Endometrium (tissue), 2 donors: ENCODE results near the gene AXL.
"Not testable (repeated sequence)": the region's sequence is repeated elsewhere in the genome, so short reads cannot be mapped to it uniquely, and the experiment has no call there.

ENCODE experiments used
- FAIRE-seq: peaks from 2 replicates; lab custom pipeline; 2012; peaks lifted over from hg19 to GRCh38; lab: Jason Lieb, UNC
- donor health status: control.
- donor health status: control.

AXL gene

DNA sequence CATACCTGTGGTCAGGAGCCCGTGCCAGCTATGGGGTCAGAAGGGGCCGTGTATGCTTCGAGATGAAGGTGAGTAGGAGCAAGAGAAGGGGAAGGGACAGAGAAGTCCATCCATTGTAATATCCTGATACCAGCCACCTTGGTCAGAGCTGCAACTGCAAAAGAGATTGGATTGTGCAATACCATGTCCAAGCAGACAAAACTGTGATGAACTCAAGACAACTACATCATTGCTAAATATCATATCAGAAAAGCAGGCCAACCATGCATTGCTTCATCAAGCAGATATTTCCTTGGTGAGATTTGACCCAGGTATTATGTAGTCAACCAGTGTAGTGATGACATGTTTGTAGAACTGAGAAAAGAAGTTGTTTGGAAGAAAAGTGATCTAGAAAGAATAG, 57.2 kb downstream of the AXL start:
- no peak for FAIRE-seq

DNA sequence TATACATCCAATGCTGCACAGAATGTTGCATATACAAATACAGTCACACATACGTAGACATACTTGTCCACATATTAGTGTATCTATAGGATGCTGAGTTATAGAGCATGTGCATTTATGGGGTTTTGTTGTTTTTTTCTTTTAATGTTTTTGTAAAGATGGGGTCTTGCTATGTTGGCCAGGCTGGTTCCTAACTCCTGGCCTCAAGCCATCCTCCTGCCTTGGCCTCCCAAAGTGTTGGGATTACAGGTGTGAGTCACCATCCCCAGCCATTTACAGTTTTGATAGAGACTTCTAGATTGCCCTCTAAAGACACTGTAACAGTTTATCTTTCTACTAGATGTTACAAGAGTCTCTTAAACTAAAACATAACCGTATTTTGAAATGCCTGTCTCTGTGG, 59.5 kb downstream of the AXL start:
- FAIRE-seq = no peak

DNA sequence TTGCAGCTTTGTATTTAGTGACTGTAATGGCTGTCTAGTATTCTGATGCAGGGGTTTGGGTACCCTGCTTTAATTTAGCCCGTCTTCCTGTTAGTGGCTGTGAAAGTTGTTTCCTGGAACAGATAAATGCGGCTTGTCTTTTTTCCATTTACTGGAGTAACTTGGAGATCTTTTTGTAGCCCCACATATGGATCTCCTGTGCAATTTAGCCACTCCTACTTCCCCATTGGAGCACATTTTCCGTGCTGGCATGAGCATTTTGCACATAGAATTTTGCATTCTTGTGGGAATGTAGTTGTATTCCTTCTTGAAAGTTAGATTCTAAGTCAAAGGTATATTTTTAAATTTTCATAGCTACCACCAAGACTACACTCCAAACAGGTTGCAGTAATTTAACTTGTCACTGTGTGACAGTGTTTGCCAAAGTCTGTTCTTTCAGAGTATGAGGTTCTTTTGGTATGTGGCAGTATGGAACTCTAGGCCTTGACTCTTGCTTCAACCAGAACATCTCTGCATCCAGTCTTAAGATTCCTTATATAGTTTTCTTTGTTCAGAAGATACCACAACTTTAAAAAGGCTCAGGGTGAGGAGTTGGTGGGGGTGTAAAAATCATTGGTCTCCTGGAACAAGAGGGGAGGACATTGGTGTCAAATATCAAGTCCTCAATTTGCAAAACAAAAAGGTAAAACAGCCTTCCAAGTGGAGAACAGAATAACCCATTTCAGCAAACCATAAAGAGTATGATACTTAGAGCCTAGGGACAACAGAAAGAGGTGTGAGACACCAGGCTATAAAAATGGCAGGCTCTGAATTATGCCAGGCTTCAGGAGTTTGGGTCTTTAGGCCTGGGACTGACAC, 69.9 kb downstream of the AXL start:
- FAIRE-seq = no peak

DNA sequence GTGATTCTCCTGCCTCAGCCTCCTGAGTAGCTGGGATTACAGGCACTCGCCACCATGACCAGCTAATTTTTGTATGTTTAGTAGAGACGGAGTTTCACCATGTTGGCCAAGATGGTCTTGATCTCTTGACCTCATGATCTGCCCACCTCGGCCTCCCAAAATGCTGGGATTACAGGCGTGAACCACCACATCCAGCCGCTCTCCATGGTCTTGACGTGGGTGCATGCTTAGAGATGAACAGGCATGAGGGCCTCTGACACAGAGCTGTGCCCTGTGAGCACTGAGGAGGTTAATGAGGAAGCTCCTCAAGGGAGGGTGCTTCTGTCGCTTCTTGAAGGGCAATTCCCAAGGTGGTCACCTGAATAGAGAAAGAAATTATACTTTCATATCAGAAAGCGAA, 70.8 kb downstream of the AXL start:
- FAIRE-seq = not testable (repeated sequence)

DNA sequence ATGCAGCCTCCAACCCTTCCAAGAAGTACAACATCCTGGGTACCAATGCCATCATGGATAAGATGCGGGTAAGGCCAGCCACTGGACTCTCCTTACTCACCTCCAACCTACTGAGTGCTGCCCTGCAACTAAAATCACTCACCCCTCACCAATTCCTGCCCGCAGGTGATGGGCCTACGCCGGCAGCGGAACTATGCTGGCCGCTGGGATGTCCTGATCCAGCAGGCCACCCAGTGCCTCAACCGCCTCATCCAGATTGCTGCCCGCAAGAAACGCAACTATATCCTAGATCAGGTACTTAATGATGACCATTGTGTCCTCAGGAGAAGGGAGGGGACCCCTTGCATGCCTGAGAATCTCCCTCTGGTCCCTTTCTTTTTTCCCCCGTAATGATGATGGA, 75.4 kb downstream of the AXL start:
- no peak for FAIRE-seq

DNA sequence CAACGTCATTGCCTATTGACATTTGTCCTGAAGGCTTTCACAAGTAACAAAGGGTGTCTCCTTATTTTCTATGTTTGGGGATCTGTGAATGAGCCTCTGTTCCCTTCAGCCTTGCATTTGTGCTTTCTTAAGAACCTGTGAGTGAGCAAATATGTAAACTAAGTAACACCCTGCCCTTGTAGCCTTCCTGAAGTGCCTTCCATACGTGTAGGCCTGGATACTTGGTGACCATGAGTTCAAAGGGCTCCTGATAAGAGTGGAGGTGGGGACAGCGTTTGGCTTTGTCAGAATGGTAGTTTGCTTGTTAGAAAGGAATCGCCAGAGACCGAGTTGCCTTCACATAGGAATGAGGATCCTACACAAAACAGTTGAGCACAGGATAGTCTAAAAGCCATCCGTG, 76.5 kb downstream of the AXL start:
- FAIRE-seq = no peak

DNA sequence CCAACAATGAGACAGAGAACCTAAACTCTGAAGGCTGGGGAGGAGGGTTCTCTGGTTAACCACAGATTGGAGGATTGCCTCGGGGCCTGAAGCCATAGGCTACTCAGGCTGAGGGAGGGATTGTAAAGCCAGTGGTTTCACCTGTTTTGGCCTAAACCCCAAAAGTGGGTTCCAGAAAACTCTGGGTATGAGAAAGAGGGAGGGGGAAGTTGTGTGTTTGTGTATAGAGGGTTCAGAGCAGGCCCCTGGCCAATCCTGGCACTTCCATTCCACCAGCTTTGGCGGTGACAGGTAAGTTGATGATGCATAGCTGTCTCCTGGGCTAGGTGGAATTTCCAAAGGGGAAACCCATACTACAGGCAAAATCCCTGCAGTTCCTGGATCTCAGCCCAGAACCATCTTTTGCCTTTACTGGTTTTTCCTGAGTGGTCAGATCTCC, 77.4 kb downstream of the AXL start:
- no peak for FAIRE-seq

DNA sequence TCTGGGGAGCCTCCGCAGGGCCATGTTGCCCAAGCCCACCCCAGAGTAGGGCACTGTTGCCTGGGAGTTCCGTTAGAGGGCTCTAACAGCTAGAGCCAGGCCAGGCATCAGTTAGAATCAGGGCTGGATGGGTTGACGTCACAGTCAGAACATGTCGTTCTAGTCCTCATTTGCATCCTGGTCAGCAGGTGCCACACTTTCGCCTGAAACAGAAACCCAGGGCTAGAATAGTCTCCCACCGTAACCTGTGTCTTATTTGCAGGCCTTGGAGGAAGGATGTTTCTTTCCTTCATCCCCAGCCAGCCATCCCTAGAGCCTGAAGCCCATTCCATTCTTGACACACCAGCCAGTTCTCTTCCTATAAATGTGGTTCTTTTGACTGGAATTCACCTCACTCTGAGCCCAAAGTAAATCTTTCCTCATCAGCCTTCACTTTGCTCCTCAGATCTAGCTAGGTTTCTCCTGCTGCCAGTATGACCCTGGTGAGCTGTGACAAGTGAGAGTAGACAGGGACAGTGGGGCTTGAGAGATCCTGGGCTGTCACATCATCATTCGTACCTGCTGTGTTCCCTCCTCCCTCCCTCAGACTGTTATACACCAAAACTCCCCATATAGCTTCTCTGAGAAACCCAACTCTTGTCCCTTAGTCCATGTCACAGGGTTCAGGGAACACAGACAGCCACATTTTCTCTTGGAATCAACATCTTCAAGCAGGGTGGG, 78.8 kb downstream of the AXL start:
- FAIRE-seq = no peak

DNA sequence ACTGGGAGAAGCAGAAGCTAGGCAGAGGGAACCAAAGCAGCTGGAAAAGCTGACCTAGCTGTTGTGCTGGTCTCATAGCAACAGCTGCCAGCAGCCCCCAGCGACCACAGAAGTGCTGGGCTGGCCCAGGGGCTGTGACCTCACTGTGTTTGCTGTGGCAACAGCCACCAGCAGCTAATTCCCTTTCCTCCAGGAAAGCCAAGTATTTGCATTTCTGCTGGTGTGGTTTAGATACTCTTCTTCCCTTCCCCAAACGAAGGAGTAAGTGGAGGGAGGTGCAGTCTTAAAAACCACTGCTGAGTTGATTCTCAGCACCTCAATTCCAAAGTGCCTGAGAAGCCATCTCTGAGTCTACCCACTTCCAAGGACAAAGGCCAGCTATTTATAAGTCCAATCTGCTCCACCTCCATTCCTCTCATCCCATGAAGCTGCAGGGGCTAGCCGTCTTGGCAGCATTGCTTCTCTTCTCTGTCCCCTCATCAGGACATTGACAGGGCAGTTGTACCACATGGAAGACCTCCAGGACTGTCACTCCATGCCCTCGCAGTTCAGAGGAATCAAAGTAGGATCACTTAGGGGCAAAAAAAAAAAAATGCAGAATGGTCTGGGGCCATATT, 79.4 kb downstream of the AXL start:
- FAIRE-seq = no peak

DNA sequence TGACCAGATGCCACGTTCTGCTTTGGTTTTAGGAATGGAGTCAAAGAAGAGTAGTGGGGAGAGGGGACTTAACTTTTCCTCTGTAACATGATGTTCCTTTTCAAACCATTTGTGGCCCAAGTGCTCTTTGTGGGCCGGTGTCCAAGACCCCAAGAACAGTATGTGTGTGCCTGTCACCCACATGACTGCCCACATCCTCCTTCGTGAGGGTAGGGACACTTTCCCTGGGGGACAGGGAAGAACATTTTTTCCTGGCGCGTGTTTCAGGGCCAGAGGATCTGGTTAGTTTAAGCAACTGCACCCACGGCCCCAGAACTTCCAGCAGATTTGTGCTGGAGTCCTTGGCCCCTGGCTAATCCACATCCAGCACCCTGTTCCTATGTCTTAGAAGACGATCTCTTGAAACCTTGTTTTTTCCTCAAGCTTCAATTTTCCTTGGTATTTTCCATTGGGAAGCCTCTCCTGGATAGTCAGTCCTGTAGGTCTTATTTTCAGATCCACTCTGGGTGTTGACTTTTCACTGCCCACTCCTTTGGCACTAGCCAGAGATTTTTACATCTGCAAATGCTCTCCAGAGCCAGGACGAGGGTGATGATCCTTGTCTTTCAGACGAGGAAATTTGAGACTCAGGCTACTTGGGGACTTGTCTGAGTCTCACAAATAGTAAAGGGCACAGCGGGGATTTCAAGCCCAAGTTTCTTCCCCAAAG, 80.2 kb downstream of the AXL start:
- no peak for FAIRE-seq

DNA sequence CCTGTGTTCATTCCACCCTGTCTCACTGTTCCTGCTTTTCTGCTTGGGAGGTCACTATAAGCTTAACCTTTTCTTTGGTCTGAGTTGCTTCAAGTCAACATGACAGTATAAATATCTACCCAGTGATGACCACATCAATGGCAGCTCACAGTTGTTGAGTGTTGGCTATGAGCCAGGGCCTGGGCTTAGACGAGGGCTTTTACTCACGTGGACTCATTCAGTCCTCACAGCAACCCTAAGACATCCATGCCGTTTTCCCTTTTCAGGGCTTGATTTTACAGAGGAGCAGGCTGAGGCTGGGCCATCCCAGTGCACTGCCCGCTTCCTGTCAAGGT, 80.7 kb downstream of the AXL start:
- FAIRE-seq = no peak

DNA sequence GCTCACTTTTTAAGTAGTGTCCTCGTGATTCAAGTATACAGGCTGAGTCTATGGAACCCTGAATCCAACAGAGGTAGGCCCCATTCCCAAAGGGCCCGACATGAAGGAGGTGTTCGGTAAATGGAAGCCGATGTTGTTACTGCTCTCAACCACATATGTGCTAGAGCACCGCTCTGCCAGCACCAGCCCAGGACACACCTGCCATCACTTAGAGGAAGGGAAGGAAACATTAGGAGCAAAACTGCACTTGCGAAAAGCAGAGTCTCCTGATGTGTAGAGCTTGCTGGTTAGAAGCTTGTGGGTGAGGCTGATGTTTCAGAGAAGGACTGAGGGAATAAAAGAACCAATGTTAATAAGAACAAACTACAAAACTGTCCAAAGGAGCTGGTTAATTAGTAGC, 81.5 kb downstream of the AXL start:
- no peak for FAIRE-seq

DNA sequence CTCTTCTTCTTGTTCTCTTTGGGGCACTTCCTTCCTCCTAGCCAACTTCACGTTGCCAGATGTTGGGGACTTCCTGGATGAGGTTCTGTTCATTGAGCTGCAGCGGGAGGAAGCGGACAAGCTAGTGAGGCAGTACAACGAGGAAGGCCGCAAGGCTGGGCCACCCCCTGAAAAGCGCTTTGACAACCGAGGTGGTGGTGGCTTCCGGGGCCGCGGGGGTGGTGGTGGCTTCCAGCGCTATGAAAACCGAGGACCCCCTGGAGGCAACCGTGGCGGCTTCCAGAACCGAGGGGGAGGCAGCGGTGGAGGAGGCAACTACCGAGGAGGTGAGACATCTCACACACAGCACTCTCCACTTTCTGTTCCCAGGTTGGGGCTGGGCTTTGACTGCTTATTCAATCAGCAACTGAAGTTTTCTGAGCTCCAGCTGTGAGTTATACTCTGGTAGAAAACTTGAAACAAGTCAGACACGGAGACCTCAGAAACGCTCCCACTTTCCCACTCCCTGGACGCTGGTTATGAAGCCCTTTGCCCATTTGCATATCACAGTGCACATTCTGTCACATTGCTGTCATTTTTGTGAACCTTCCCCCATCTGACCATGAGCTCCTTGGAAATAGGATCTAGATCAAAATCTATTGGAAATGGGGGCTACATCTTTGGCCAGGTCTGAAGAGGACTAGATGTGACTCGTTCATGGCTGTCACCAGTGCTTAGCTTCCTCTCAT, 83.8 kb downstream of the AXL start:
- FAIRE-seq = no peak

DNA sequence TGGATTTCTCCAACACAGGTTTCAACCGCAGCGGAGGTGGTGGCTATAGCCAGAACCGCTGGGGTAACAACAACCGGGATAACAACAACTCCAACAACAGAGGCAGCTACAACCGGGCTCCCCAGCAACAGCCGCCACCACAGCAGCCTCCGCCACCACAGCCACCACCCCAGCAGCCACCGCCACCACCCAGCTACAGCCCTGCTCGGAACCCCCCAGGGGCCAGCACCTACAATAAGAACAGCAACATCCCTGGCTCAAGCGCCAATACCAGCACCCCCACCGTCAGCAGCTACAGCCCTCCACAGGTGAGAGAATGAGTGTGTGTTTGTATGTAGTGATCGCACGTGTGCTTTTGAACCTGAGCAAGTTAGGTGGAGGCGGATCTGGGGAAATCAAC, 84.9 kb downstream of the AXL start:
- no peak for FAIRE-seq

DNA sequence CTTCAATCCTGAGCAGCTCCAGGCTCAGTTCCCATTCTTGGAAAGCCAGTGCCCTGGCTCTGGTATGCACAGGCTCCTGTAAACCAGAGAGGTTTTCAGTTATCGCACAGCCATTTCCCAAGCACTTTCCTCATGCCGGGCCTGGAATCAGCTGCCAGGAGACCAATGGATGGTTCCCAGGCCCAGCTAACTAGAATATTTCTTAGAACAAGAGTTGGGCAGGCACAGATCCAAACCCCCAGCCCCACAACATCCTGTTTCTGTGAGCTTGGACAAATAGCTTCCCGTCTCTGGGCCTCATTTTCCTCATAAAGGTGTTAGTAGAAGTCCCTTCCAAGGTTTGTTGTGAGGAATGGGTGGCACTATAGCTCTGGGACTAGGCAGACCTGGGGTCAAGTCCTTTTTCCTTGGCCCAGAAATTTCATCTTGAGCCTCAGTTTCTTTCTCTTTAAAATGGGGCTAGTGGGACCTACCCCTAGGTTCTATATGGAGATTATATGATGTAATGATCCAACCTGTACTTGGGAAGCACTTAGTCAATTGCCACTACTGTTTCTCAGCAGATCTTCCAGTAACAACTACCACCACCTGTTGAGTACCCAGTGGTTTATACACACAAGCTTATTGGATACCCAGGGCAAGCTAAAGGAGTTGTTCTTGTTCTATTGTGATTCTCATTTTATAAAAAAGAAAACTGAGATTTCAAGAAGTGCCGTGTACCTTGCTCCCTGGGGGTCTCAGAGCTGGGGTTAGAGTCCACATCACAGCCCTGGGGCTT, 85.9 kb downstream of the AXL start:
- FAIRE-seq = no peak

DNA sequence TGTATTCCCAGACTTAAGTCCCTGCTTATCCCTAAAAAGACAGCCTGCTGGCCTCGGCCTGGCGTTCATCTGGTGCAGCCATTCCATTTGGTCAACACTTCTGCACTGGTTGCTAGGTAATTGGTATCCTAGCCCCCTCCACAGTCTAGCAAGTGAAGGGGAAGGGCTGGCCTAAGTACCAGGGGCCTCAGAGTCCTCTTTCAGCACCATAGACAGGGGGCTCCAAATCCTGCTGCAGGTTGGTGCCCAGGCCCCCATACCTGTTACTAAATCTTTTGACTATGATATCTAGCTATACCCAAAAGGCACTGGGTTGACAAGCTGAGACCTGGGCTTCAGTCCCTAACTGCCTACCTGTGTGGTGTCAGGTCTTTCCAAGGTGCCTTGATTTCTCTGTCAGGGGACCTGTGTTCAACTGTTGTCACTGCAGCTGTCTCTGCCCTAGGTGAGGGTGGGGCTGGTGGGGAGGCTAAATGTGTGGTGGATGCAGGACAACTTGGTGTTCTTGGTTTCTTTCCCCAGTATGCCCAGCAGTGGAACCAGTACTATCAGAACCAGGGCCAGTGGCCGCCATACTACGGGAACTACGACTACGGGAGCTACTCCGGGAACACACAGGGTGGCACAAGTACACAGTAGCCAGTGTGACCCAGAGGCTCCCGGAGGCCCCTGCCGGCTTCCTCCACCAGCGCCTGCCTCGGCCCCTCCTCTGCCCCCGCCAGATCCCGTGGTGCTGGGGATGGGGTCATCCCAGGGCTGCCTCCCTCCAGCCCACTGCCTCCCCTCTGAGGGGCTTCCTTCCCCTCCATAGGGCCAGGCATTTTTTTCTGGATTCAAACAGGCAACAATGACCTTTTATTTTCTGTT, 87.1 kb downstream of the AXL start:
- no peak for FAIRE-seq

DNA sequence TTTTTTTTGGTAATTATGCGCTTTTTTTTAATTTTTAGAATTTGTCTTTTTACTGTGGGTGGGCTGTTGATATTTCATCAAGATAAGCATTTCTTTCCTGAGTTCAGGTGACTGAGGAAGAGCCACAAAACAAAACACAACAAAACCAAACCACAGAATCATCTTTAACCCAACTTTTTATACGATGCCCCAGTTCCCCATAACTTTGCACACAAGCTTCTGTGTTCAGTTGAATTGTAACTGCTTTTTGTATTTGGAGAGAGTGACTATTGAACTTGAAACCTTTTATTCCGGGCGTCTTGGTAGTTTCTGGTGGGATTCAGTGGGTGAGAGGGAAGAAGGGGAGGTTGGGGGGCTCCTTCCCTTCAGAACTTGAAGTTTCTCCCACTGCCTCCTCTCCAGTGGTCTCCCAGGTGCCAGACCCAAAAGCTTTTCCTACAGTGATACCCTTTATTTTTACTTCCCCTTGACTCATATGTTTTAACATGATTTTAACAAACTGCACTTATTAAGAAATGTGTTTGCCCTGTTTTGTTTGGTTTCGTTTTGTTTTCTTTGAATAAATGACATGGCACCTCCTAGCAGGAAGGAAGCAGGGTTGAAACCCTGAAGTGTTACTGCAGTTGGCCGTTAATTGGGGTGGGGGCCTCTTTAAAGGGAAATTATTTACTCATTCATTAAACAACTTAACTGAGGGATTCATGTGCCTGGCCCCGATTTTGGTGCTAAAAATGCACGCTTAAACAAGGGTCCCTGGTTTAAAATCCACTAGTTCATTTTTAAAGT, 88.3 kb downstream of the AXL start:
- FAIRE-seq = no peak

DNA sequence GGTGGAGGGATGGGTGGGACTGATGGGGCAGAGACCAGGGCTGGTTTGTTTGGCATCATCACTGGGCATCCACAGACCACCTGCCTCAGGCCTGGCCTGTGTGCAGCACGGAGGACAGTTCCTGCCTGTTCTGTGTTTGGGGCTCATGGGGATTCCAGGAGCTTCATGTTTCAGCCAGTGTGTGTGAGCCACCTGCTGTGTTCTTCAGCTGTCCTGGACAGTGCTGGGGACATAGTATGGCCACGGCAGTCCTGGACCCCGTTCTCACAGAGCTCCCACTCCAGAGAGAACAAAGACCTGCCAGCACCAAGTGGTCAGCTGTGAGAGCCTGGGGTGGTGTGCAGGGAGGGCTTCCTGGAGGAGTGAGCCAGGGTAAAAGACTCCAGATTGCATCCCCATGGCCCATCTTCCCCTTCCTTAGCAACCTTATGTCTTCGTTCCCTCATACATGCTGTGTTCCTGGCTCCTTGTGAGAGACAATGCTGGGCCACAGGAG, 89.0 kb downstream of the AXL start:
- no peak for FAIRE-seq
